IPS DF 19.7 (cell line): ENCODE data around the gene SNTB2.

Experiments
- DNase-seq: peaks from one replicate; pipeline ENCODE4 v3.0.0-alpha.2; 2013; ENCODE audit warnings: low read depth, low spot score

The SNTB2 gene

GRCh38 chr16:69318177-69318910, 131.4 kb downstream of the SNTB2 start:
- no peak for DNase-seq

DNA sequence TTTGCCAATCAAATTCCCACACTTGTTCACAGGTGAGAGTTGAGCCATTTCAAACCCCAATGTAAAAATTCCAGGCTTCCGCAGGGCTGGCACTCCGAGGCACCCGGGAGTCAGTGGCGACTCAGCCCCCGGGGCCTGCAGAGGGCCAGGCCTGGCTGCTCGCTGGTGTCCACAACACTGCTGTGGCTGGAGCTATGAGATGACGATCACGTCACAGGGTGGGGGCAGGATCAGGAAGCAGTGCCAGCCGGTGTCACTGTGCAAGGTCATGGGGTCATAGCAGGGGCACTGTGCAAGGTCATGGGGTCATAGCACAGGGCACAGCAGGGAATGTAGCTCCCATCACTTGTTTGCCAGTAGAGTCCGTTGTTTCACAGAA, 131.9 kb downstream of the SNTB2 start:
- DNase-seq, result no peak

DNA sequence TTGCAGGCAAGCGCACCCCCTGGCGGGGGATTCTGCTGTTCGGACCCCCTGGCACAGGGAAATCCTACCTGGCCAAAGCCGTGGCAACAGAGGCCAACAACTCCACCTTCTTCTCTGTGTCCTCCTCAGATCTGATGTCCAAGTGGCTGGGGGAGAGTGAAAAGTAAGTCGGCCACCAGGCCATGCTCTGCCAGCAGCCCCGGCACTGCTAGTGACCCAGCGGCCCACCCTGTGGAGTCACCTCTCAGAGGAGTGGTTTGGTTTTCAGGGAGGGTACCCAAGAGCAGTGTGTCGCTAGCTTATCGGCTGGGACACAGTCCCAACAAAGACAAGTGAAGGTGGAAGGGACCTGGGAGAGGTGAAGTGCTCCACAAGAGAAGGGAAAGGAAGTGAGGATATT, 132.4 kb downstream of the SNTB2 start:
- no peak for DNase-seq

DNA sequence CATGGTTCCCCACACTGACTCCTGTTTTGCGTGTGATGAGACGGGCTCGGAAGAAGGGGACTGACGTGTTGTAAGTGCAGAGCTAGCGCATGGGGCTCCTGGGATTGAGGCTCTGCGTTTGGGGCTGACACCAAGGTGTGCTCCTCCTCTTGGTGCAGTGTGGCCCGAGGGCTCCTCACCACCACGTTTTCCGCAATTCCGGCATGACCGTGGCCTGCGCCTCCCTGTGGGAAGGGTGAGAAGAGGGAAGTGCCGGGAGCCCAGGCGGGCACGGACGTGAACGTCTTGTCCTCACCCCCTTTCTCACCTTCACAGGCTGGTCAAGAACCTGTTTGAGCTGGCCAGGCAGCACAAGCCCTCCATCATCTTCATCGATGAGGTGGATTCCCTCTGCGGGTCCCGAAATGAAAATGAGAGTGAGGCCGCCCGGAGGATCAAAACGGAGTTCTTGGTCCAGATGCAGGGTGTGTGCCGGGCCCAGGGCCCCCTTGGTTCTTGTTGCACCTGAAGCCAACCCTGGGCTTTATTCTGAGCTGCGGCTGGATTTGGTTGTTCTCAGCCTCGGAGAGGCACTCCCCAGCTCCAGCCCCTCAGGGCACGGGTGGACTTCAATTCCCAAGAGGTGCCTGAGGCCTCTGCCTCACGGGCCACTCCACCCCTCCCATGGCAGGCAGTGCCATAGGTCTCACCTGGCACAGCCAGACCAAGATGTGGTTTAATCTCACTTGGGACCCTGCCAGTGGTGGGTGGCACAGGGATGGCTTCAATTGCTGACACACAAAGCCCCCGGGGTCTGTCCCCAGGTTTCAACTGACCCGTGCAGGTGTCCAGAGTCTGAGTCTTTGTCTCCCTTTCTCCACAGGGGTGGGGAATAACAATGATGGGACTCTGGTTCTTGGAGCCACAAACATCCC, 133.1 kb downstream of the SNTB2 start:
- no peak for DNase-seq

DNA sequence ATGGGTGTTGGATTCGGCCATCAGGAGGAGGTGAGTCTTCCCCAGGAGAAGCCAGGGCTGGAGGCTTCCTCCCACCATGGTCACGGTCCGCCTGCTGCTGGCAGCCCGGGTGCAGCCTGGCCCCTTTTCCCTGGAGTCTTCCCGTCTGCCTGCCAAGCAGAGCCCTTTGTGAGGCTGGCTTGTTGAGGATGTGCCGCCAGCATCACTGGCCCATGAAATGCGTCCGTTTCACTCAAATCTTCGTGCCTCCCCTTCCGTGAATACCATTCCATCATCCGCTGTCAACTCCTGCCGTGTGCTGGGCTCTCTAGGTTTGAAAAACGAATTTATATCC, 133.7 kb downstream of the SNTB2 start:
- DNase-seq, result no peak

- no peak for DNase-seq
These were observed 134.1 kb downstream of the SNTB2 start for GRCh38 chr16:69321080-69321479.

GRCh38 chr16:69322343-69322742, 135.4 kb downstream of the SNTB2 start:
- DNase-seq, result no peak

DNA sequence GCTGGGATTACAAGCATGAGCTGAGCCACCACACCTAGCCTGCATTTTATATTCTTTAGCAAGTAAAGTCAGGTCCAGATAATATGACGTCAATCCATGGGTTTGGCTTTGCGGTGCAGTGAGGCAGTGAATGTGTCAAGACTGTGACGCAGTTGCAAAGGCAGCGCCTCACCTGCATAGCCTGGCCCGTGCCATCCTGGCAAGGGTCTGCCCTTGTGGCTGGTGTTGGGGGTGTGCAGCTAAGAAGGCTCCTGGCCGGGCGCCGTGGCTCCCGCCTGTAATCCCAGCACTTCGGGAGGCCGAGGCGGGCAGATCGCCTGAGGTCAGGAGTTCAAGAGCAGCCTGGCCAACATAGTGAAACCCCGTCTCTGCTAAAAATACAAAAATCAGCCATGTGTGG, 136.5 kb downstream of the SNTB2 start:
- no peak for DNase-seq

DNA sequence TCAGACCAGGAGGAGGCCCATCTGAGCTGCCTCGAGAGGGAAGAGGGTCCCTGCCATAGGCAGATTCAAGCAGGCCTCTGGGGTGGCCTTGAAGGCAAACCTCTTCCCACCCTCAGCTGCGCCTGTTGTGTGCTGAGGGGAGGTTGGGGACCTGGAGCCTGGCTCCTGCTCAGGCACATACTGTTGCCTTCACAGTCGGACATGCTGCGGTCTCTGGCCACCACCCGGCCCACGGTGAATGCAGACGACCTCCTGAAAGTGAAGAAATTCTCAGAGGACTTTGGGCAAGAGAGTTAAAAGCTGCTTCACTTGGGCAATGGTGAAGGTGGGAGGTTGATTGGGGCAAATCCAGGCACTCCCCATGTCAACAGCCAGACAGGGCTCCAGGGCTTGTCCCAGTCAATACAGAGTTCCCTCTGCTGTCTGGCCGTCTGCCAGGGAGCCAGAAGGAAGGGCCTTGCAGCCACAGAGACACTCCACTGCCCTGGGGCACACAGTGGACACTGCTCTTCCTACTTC, 137.1 kb downstream of the SNTB2 start:
- no peak for DNase-seq

DNA sequence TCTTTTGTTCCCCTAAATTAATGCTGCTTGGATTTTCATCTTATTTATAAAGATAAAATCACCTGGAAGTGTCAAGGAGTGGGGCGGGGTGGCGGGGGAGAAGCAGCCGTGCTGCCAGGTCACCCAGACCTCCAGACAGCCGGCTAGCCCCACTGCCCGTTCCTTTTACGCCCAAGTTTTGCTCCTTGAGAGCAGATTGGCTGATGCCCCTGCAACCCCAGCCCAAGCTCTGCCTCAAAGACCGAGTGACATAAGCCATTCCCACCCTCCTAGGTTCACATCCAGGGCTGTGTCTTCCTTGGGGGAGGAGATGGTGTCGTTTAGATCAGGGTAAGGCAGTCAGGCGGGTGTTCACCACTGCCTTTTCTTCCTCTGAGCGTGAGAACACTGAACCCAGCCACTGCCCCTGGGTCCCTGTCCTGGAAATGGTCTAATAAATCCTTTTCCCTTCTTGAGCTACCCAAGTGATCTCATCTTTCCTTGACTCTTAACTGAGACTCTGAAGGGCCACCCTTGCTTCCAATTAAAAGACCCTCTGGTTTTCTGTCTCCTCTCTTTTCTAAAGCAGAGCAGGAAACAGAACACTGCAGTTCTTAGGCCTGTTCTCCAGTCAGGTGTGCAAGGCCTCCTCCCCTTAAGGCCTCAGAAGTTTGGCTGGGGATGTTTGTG, 137.8 kb downstream of the SNTB2 start:
- no peak for DNase-seq

DNA sequence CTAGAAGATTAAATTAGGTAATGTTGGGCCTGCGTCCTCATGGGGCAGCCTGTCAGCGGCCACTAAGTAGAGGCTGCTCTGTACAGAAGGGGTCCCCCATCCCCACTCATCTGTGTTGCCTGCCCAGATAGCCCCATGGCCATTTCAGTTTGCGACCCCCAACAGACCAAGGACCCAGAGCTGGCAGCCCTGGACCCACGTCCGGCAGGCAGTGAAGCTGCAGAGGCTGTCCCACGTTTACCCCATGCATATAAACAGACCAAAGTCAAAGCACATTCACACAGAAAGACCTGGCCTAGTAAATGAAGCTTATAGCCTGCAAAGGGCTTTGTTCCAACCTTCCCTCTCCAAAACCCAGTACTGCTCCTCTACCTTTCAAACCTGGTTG, 138.8 kb downstream of the SNTB2 start:
- no peak for DNase-seq

GRCh38 chr16:69326172-69326873, 139.4 kb downstream of the SNTB2 start:
- no peak for DNase-seq

GRCh38 chr16:69327585-69328310, 140.8 kb downstream of the SNTB2 start:
- DNase-seq, result no peak

DNA sequence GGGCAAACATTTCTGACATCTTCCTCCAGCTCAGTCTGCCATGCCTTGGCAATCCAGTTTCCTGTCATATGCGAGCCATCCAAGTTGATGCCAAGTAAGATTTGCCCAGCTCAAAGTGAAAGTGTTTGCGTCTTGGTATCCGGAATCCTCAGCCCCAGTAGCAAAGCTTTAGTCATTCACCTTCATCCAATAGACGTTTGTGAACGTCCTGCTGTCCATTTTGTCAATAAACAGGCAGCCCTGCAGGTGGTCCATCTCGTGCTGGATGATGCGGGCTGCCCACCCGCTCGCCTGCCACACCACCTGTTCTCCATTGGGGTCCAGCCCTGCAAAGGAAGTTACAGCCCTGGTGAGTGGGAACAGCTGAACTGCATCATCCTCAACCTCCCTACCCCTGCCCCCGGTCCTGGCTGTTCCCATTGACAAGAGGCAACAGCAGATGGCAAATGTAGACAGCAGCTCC, 141.9 kb downstream of the SNTB2 start:
- DNase-seq, result no peak

DNA sequence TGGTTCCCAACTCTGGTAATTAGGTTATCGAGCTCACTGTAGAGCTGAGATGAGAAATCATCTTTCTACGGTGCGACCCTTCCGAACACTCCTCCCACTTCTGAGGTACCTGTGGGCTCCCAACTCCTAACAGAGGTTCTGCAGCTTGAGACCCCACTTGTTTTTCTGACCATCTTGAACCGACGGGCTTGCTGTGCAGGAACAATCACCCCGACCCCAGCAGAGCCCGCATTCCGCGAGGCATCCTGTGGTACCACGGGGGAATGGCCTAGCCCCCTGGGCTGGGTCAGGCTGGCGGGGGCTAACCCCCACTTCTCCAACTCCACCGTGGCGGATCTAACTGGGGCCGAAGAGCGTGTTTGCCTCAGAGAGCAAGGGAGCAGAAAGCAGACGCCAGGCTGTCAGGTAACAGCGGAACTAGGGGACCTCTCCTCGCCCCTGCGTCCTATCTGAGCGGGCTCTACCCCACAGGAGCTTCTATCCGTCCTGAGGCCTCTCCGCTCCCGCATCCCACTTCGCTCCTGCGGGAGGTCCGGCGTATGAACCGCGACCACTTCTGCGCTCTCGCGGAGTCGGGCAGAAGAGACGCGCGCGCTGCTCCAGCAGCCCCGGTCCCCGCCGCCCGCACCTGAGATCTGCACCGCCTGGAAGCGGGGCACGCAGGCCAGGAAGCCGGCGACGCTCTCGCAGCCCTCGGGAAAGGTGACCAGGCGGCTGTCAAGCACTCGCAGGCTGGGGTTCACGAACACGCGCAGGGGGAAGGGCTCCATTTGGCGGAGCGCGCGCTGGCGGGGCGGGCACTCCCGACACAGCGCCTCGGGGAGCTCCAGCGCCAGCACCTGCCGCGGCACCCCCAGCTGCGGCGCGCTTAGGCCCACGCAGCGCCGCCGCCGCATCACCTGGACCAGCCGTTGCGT, 142.7 kb downstream of the SNTB2 start:
- DNase-seq, result no peak

GRCh38 chr16:69330286-69331109, 143.5 kb downstream of the SNTB2 start, which contains the start of gene PDF:
PDF (minus strand) TSS chr16:69330588; CDS start chr16:69330570, 18 bp downstream.
- peak; percentile 67 for DNase-seq

GRCh38 chr16:69334696-69335095, 147.7 kb downstream of the SNTB2 start:
- DNase-seq, result no peak

GRCh38 chr16:69338557-69339288, 151.8 kb downstream of the SNTB2 start:
- no peak for DNase-seq
